BE2C (cell line): ENCODE results near the gene WFDC9.
"Not testable (repeated sequence)": the region's sequence is repeated elsewhere in the genome, so short reads cannot be mapped to it uniquely, and the experiment has no call there.

Experiments
- DNase-seq: peaks from one replicate; pipeline ENCODE4 v3.0.0-alpha.2; 2020
- H3K27me3 ChIP-seq: fragments of 250-450 bp; sonication (Bioruptor Pico); 2 replicates; pipeline ENCODE4 v1.5.1; 2020; ENCODE audit warnings: mild to moderate bottlenecking
- H3K36me3 ChIP-seq: fragments of 250-450 bp; sonication (Bioruptor Pico); 2 replicates; pipeline ENCODE4 v1.5.1; 2020; ENCODE audit warnings: mild to moderate bottlenecking
- H3K4me1 ChIP-seq: fragments of 250-450 bp; sonication (Bioruptor Pico); 2 replicates; pipeline ENCODE4 v1.5.1; 2020
- H3K4me3 ChIP-seq: 2 replicates; pipeline ENCODE4 v1.5.1; 2011; ENCODE audit warnings: low read depth, low read length
- H3K9me3 ChIP-seq: fragments of 250-450 bp; sonication (Bioruptor Pico); 2 replicates; pipeline ENCODE4 v1.5.1; 2020
- CTCF ChIP-seq: IDR thresholded peaks from 2 replicates; pipeline ENCODE4 v1.5.1; 2012; ENCODE audit warnings: mild to moderate bottlenecking, low read depth, low read length

The WFDC9 gene

GRCh38 chr20:45607810-45608209 lies 23.3 kb downstream of the WFDC9 start:
- Histone ChIP-seq H3K27me3 (peaks cover 4% of the 10 kb centered on the region; the same call in 1 of the 2 replicates), H3K36me3 (no peaks in the 10 kb centered on the region), H3K4me3 (no peak overlapping the region), H3K9me3 (no peaks in the 10 kb centered on the region), H3K4me1 (no peaks in the 10 kb centered on the region)
- no peak for TF ChIP-seq CTCF
- no peak for DNase-seq

GRCh38 chr20:45595235-45595634 lies 35.8 kb downstream of the WFDC9 start:
- Histone ChIP-seq H3K4me3 (no peak overlapping the region), H3K36me3 (no peaks in the 10 kb centered on the region), H3K4me1 (no peaks in the 10 kb centered on the region), H3K9me3 (no peaks in the 10 kb centered on the region), H3K27me3 (no peaks in the 10 kb centered on the region)
- TF ChIP-seq CTCF = no peak
- DNase-seq = no peak

GRCh38 chr20:45593498-45593897 lies 37.6 kb downstream of the WFDC9 start:
- no peak for DNase-seq
- Histone ChIP-seq H3K9me3 (no peaks in the 10 kb centered on the region), H3K27me3 (no peaks in the 10 kb centered on the region), H3K4me1 (no peaks in the 10 kb centered on the region), H3K36me3 (no peaks in the 10 kb centered on the region), H3K4me3 (no peak overlapping the region)
- no peak for TF ChIP-seq CTCF

GRCh38 chr20:45592574-45593189 lies 38.4 kb downstream of the WFDC9 start:
- Histone ChIP-seq H3K27me3 (no peaks in the 10 kb centered on the region), H3K4me3 (no peak overlapping the region), H3K9me3 (no peaks in the 10 kb centered on the region), H3K4me1 (no peaks in the 10 kb centered on the region), H3K36me3 (no peaks in the 10 kb centered on the region)
- peak; percentile 93 for TF ChIP-seq CTCF
- DNase-seq = peak; percentile 42

GRCh38 chr20:45589725-45590124 lies 41.4 kb downstream of the WFDC9 start:
- no peak for TF ChIP-seq CTCF
- Histone ChIP-seq H3K4me3 (no peak overlapping the region), H3K27me3 (no peaks in the 10 kb centered on the region), H3K9me3 (no peaks in the 10 kb centered on the region), H3K4me1 (no peaks in the 10 kb centered on the region), H3K36me3 (no peaks in the 10 kb centered on the region)
- no peak for DNase-seq

- peaks cover 4% of the 10 kb centered on the region for H3K27me3 ChIP-seq
- no peak for DNase-seq
- no peak for TF ChIP-seq CTCF
These were observed 42.3 kb downstream of the WFDC9 start for GRCh38 chr20:45588800-45589199.

GRCh38 chr20:45585986-45586385 lies 45.1 kb downstream of the WFDC9 start:
- H3K27me3 ChIP-seq = peaks cover 18% of the 10 kb centered on the region
- not testable (repeated sequence) for DNase-seq, H3K4me1 ChIP-seq, H3K4me3 ChIP-seq, H3K9me3 ChIP-seq, H3K36me3 ChIP-seq

More at GRCh38 chr20:45588800-45589199, 42.3 kb downstream of the WFDC9 start:
- Histone ChIP-seq H3K36me3 (no peaks in the 10 kb centered on the region), H3K9me3 (no peaks in the 10 kb centered on the region), H3K4me1 (no peaks in the 10 kb centered on the region), H3K4me3 (no peak overlapping the region)

- H3K4me3 ChIP-seq, H3K9me3 ChIP-seq, H3K36me3 ChIP-seq, DNase-seq, H3K4me1 ChIP-seq: not testable (repeated sequence)
- peaks cover 22% of the 10 kb centered on the region for H3K27me3 ChIP-seq
These were observed 46.8 kb downstream of the WFDC9 start for GRCh38 chr20:45584294-45584693.
